HCT116 (cell line): ENCODE results near the gene NEURL3. TPM values are rescaled to one million over a fixed set of nuclear protein-coding genes. Genes with fewer than 3 reads are reported as not detected.

Source experiments
- ATAC-seq: fragments of 200-7000 bp; cut with Tn5 transposase; 2 replicates; pipeline ENCODE4 v1.9.1; 2020; ENCODE audit warnings: mild to moderate bottlenecking, moderate library complexity
- BruUV-seq: library from RNA; stranded (reverse); fragments of 400-500 nt; replicated peaks from 2 replicates; lab custom pipeline; 2021; lab: Mats Ljungman, UMichigan
- CTCF ChIA-PET: fragments of 300-600 bp; sonication (Branson Sonifier 250); formaldehyde crosslinking; loops from one replicate; lab custom pipeline; 2021; ENCODE audit warnings: antibody characterized with exemption; lab: Charles Lee
- POLR2A ChIA-PET: fragments of 300-600, 350-600 bp; sonication (Branson Sonifier 250); formaldehyde crosslinking; loops from one replicate; lab custom pipeline; 2021; ENCODE audit warnings: antibody characterized with exemption; lab: Charles Lee
- RAD21 ChIA-PET, 2 experiments: fragments of 300-600 bp; sonication (Branson Sonifier 250); formaldehyde crosslinking; loops; one replicate each; lab custom pipeline; 2023; ENCODE audit warnings: low total read pairs in 2 of 2; ENCODE audit not compliant: uncharacterized antibody in 2 of 2, unreplicated experiment in 2 of 2, low non-redundant PET in 1 of 2; lab: Charles Lee
- DNase-seq: peaks from one replicate; pipeline ENCODE4 v3.0.0-alpha.2; 2010; ENCODE audit warnings: low read depth, low spot score
- H2AFZ ChIP-seq: fragments of 200-600 bp; shearing (Covaris generic), sonication (generic); 2 replicates; pipeline ENCODE4 v1.6.1; 2017; ENCODE audit warnings: low read depth, mixed run types, mixed read lengths, antibody characterized with exemption, low read length; ENCODE audit not compliant: poor library complexity, severe bottlenecking
- H3K27ac ChIP-seq: 2 replicates; pipeline ENCODE4 v1.5.1; 2012; ENCODE audit warnings: low read depth, low read length
- H3K27me3 ChIP-seq: fragments of 200-600 bp; sonication (generic); 2 replicates; pipeline ENCODE4 v1.6.1; 2016; ENCODE audit warnings: mixed run types, low read length, mixed read lengths; ENCODE audit not compliant: insufficient read depth
- H3K36me3 ChIP-seq, 2 experiments: fragments of 200-500 bp in 1 of 2; fragments of 200-600 bp in 1 of 2; sonication (Bioruptor generic) in 1 of 2; sonication (generic) in 1 of 2; 2 replicates each; pipeline versions ENCODE4 v1.5.1 to v1.6.1; 2014 to 2016; ENCODE audit warnings: low read length in 2 of 2, inconsistent platforms in 1 of 2, mixed read lengths in 1 of 2, mixed run types in 1 of 2; ENCODE audit not compliant: insufficient read depth in 2 of 2, control insufficient read depth in 1 of 2
- H3K4me1 ChIP-seq, 2 experiments: fragments of 200-600 bp in 1 of 2; sonication (generic) in 1 of 2; 2 replicates each; pipeline versions ENCODE4 v1.5.1 to v1.6.1; 2012 to 2017; ENCODE audit warnings: low read length in 2 of 2, inconsistent platforms in 1 of 2, mild to moderate bottlenecking in 1 of 2, mixed read lengths in 1 of 2, mixed run types in 1 of 2, moderate library complexity in 1 of 2; ENCODE audit not compliant: insufficient read depth in 2 of 2, control insufficient read depth in 1 of 2
- H3K4me2 ChIP-seq: fragments of 200-600 bp; sonication (generic); 2 replicates; pipeline ENCODE4 v1.6.1; 2017; ENCODE audit warnings: mixed run types, low read length, mixed read lengths
- H3K4me3 ChIP-seq, 2 experiments: fragments of 200-600 bp in 1 of 2; sonication (generic) in 1 of 2; replicated peaks in 1 of 2; 2 replicates each; pipeline ENCODE4 v1.5.1; 2011 to 2016; ENCODE audit warnings: low read length in 2 of 2, control low read depth in 1 of 2, low read depth in 1 of 2, mild to moderate bottlenecking in 1 of 2, mixed read lengths in 1 of 2, mixed run types in 1 of 2
- H3K79me2 ChIP-seq: fragments of 200-600 bp; sonication (generic); 2 replicates; pipeline ENCODE4 v1.6.1; 2017; ENCODE audit warnings: mild to moderate bottlenecking, mixed run types, low read length, moderate library complexity, mixed read lengths; ENCODE audit not compliant: insufficient read depth
- H3K9ac ChIP-seq: fragments of 200-600 bp; sonication (generic); 2 replicates; pipeline ENCODE4 v1.6.1; 2016; ENCODE audit warnings: low read length, mixed read lengths
- H3K9me2 ChIP-seq: fragments of 200-600 bp; sonication (generic), shearing (Covaris generic); 2 replicates; pipeline ENCODE4 v1.6.1; 2017; ENCODE audit warnings: mixed run types, mild to moderate bottlenecking, moderate library complexity; ENCODE audit not compliant: insufficient read depth
- H3K9me3 ChIP-seq, 2 experiments: fragments of 200-500 bp in 1 of 2; fragments of 200-600 bp in 1 of 2; sonication (Bioruptor generic) in 1 of 2; sonication (generic) in 1 of 2; 2 replicates each; pipeline ENCODE4 v1.6.1; 2014 to 2017; ENCODE audit warnings: low read length in 2 of 2, mixed read lengths in 2 of 2, inconsistent platforms in 1 of 2, low read depth in 1 of 2, mild to moderate bottlenecking in 1 of 2, mixed run types in 1 of 2, moderate library complexity in 1 of 2; ENCODE audit not compliant: control insufficient read depth in 1 of 2, insufficient read depth in 1 of 2
- H4K20me1 ChIP-seq: fragments of 200-600 bp; sonication (generic), shearing (Covaris generic); 2 replicates; pipeline ENCODE4 v1.6.1; 2017; ENCODE audit warnings: mixed run types, mild to moderate bottlenecking, moderate library complexity; ENCODE audit not compliant: insufficient read depth
- EGR1 ChIP-seq: IDR thresholded peaks from 2 replicates; pipeline ENCODE4 v1.6.1; 2012; ENCODE audit warnings: low read depth
- EZH2 ChIP-seq: fragments of 200-600 bp; sonication (generic); IDR thresholded peaks from 2 replicates; pipeline ENCODE4 v1.6.1; 2017; ENCODE audit warnings: antibody characterized with exemption, mixed run types
- JUND ChIP-seq: IDR thresholded peaks from 2 replicates; pipeline ENCODE4 v1.6.1; 2012
- POLR2A ChIP-seq: IDR thresholded peaks from 2 replicates; pipeline ENCODE4 v1.7.0; 2011; ENCODE audit warnings: borderline replicate concordance; ENCODE audit not compliant: insufficient read depth, insufficient read length; ENCODE audit errors: extremely low read depth
- TCF7L2 ChIP-seq: IDR thresholded peaks from 2 replicates; pipeline ENCODE4 v1.7.0; 2011; ENCODE audit warnings: borderline replicate concordance, inconsistent platforms; ENCODE audit not compliant: insufficient read depth, insufficient read length; ENCODE audit errors: extremely low read depth
- intact Hi-C: fragments of 100-400 bp; cut with micrococcal nuclease; formaldehyde crosslinking; loops from 2 replicates; pipeline ENCODE4 v1.10.0; 2022
- total RNA-seq: library from RNA; stranded (reverse); gene quantifications from one replicate; pipeline ENCODE4 v1.2.1, GENCODE V29; 2021; ENCODE audit not compliant: unreplicated experiment
- TF ChIP-seq, protein P1 (sequence below): IDR thresholded peaks from 2 replicates; pipeline ENCODE4 v1.6.1; 2012

NEURL3 gene
- total RNA-seq, 1 experiment from 2014 or later, result not detected

DNA sequence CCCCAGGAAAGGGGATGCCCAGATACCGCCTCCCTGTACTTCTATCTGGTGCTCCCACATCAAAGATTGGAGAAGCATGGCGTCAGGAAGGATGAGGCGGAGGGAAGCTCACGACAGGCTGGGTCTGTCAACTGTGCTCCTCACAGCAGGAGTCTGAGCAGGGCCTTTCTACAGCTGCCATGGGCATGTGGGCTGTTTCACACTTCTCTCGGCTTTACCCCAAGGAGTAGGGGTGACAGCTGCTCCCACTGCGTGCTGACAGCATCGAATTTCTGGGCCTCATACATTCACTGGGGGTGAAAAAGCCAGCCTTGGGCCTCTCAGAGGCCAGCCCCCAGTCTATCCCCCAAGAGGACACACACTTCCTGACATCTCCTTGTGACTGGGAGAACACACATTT lies 21.1 kb downstream of the NEURL3 start:
- BruUV-seq, result no TSS peak
- no peak overlapping the region for H2AFZ ChIP-seq
- H3K9me3 ChIP-seq, result no peaks in the 10 kb centered on the region
- RAD21 ChIA-PET, result no interaction called here
- no peak overlapping the region for H3K27ac ChIP-seq
- no peaks in the 10 kb centered on the region for H3K9me2 ChIP-seq
- POLR2A ChIA-PET, result no interaction called here
- TF ChIP-seq TCF7L2, result no peak
- H3K9ac ChIP-seq, result no peak overlapping the region
- no peaks in the 10 kb centered on the region for H3K27me3 ChIP-seq
- no peak overlapping the region for H3K4me2 ChIP-seq
- H3K36me3 ChIP-seq, result no peaks in the 10 kb centered on the region
- H3K4me1 ChIP-seq, result peaks cover 0 to 2% of the 10 kb centered on the region in 2 experiments; a peak in 1 of 4 replicates
- ATAC-seq (no peak), DNase-seq (no peak)
- no peaks in the 10 kb centered on the region for H3K79me2 ChIP-seq
- H3K4me3 ChIP-seq, result no peak overlapping the region
- CTCF ChIA-PET, result no interaction called here
- intact Hi-C loops, result no loop called here
- H4K20me1 ChIP-seq, result no peaks in the 10 kb centered on the region

DNA sequence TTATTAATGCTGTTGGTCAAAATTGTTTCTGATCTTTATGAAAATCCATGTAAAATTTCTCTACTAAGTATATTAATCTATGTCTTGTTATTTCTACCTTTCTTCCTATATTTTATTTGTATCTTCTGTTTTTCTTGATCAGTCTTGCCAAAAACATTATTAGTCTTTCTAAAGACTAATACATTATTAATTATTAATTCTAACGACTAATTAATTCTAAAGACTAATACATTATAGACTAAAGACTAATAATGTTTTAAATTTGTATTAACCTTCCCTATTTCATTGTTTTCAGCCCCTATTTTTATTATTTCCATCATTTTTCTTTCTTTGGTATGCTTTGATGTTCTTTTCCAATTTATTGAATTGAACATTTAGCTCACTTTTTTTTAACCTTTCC lies 27.7 kb downstream of the NEURL3 start:
- no peak for TF ChIP-seq POLR2A
- no peak for TF ChIP-seq JUND
- TF ChIP-seq EZH2, result no peak
- no peak for TF ChIP-seq EGR1
- TF ChIP-seq, protein P1, sequence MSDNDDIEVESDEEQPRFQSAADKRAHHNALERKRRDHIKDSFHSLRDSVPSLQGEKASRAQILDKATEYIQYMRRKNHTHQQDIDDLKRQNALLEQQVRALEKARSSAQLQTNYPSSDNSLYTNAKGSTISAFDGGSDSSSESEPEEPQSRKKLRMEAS, result no peak
- ChIA-PET POLR2A (no interaction called here), RAD21 (no interaction called here), CTCF (no interaction called here)
- no peak for ATAC-seq
- Histone ChIP-seq H3K4me3 (no peak overlapping the region), H3K9ac (no peak overlapping the region), H2AFZ (no peak overlapping the region), H3K36me3 (no peaks in the 10 kb centered on the region), H3K4me1 (no peaks in the 10 kb centered on the region), H3K9me3 (no peaks in the 10 kb centered on the region), H3K9me2 (no peaks in the 10 kb centered on the region), H3K27me3 (no peaks in the 10 kb centered on the region), H3K79me2 (no peaks in the 10 kb centered on the region), H4K20me1 (no peaks in the 10 kb centered on the region), H3K4me2 (no peak overlapping the region), H3K27ac (no peak overlapping the region)
- BruUV-seq, result no TSS peak
- intact Hi-C loops, result no loop called here
- no peak for DNase-seq
